K562 (cell line): ENCODE measurements around the gene GATA5. TPM values are rescaled to one million over a fixed set of nuclear protein-coding genes. Genes with fewer than 3 reads are reported as not detected.

Experiments
- ATAC-seq: fragments of 200-7000 bp; cut with Tn5 transposase; 3 replicates; pipeline ENCODE4 v1.9.1; 2020; ENCODE audit warnings: moderate library complexity
- BruUV-seq: library from RNA; stranded (reverse); fragments of 400-500 nt; replicated peaks from 2 replicates; lab custom pipeline; 2021; lab: Mats Ljungman, UMichigan
- CTCF ChIA-PET: fragments of 300-600 bp; formaldehyde crosslinking; extraction: SDS; loops from one replicate; lab custom pipeline; 2021; ENCODE audit warnings: low intra/inter-chr PET ratio; lab: Yijun Ruan, JAX
- POLR2A ChIA-PET: fragments of 300-600, 350-650 bp; sonication (Branson Sonifier 250); formaldehyde crosslinking; extraction: SDS; loops from one replicate; lab custom pipeline; 2021; ENCODE audit warnings: antibody characterized with exemption, inconsistent platforms; lab: Yijun Ruan, JAX
- DNase-seq, 4 experiments: peaks; one replicate each; pipeline versions ENCODE4 v3.0.0 to v3.0.0-alpha.2; 2011 to 2018; ENCODE audit warnings: low spot score in 3 of 4, mixed read lengths in 3 of 4; ENCODE audit errors: extremely low read depth in 1 of 4
- FAIRE-seq: peaks from 2 replicates; lab custom pipeline; 2011; peaks lifted over from hg19 to GRCh38; lab: Jason Lieb, UNC
- H2AFZ ChIP-seq: 2 replicates; pipeline ENCODE4 v1.6.0; 2011; ENCODE audit warnings: low read depth, low read length, control low read depth, inconsistent platforms
- H3K27ac ChIP-seq: fragments of 200-600 bp; 3 replicates; pipeline ENCODE4 v1.8.0; 2011; ENCODE audit warnings: low read depth, mild to moderate bottlenecking, control low read depth, inconsistent platforms, low read length, moderate library complexity, mixed read lengths; ENCODE audit errors: extremely low read depth
- H3K27me3 ChIP-seq, 2 experiments: fragments of 300-600 bp in 1 of 2; 2 replicates in 1 of 2; 3 replicates in 1 of 2; pipeline versions ENCODE4 v1.6.0 to v1.8.0; 2011; ENCODE audit warnings: inconsistent platforms in 2 of 2, low read length in 2 of 2, mild to moderate bottlenecking in 1 of 2, mixed read lengths in 1 of 2, moderate library complexity in 1 of 2; ENCODE audit not compliant: control insufficient read depth in 2 of 2, insufficient read depth in 2 of 2
- H3K36me3 ChIP-seq: fragments of 300-600 bp; 3 replicates; pipeline ENCODE4 v1.8.0; 2011; ENCODE audit warnings: mild to moderate bottlenecking, low read length, inconsistent platforms; ENCODE audit not compliant: control insufficient read depth, insufficient read depth
- H3K4me1 ChIP-seq, 2 experiments: fragments of 200-600 bp in 1 of 2; replicated peaks in 1 of 2; 2 replicates in 1 of 2; 3 replicates in 1 of 2; pipeline versions ENCODE4 v1.5.1 to v1.8.0; 2011; ENCODE audit warnings: inconsistent platforms in 2 of 2, low read length in 2 of 2, mild to moderate bottlenecking in 1 of 2, mixed read lengths in 1 of 2, moderate library complexity in 1 of 2; ENCODE audit not compliant: control insufficient read depth in 2 of 2, insufficient read depth in 2 of 2
- H3K4me2 ChIP-seq: 2 replicates; pipeline ENCODE4 v1.6.1; 2011; ENCODE audit warnings: low read length, control low read depth, inconsistent platforms, mixed read lengths; ENCODE audit not compliant: insufficient read depth
- H3K4me3 ChIP-seq: fragments of 200-600 bp; sonication (generic), shearing (Covaris generic); 2 replicates; pipeline ENCODE4 v1.5.1; 2016; ENCODE audit warnings: control low read depth, inconsistent platforms
- H3K79me2 ChIP-seq: fragments of 200-600 bp; 3 replicates; pipeline ENCODE4 v1.8.0; 2011; ENCODE audit warnings: low read length, inconsistent platforms; ENCODE audit not compliant: control insufficient read depth, insufficient read depth
- H3K9ac ChIP-seq, 2 experiments: 2 replicates each; pipeline versions ENCODE4 v1.6.0 to v1.6.1; 2011; ENCODE audit warnings: low read depth in 2 of 2, low read length in 2 of 2, control low read depth in 1 of 2, inconsistent platforms in 1 of 2, mild to moderate bottlenecking in 1 of 2, mixed read lengths in 1 of 2; ENCODE audit not compliant: insufficient read depth in 1 of 2
- H3K9me1 ChIP-seq: one replicate; pipeline ENCODE4 v1.6.0; 2011; ENCODE audit warnings: inconsistent platforms, mild to moderate bottlenecking, low read length, moderate library complexity; ENCODE audit not compliant: control insufficient read depth, insufficient read depth
- H3K9me3 ChIP-seq: replicated peaks from 2 replicates; pipeline ENCODE4 v1.5.1; 2011; ENCODE audit warnings: low read depth, low read length, inconsistent platforms; ENCODE audit not compliant: control insufficient read depth, insufficient read depth
- H4K20me1 ChIP-seq: replicated peaks from 2 replicates; pipeline ENCODE4 v1.6.1; 2011; ENCODE audit warnings: low read length, inconsistent platforms, mixed read lengths; ENCODE audit not compliant: control insufficient read depth, insufficient read depth
- BCOR ChIP-seq: fragments of 450-650 bp; IDR thresholded peaks from 2 replicates; pipeline ENCODE4 v1.6.1; 2016
- C11orf30 ChIP-seq: fragments of 450-650 bp; IDR thresholded peaks from 2 replicates; pipeline ENCODE4 v1.6.1; 2016; ENCODE audit warnings: low read depth, mild to moderate bottlenecking
- CHD4 ChIP-seq: fragments of 200-600 bp; sonication (generic); IDR thresholded peaks from 3 replicates; pipeline ENCODE4 v1.6.1; 2012; ENCODE audit warnings: low read depth, mild to moderate bottlenecking, mixed read lengths, low read length, inconsistent platforms; ENCODE audit not compliant: insufficient read depth, insufficient replicate concordance, poor library complexity, severe bottlenecking
- E2F4 ChIP-seq: sonication (generic); formaldehyde crosslinking; IDR thresholded peaks from 2 replicates; pipeline ENCODE4 v1.8.0; 2022; ENCODE audit warnings: mild to moderate bottlenecking, low read depth, missing genetic modification reagents
- EP400 ChIP-seq: fragments of 450-650 bp; IDR thresholded peaks from 2 replicates; pipeline ENCODE4 v1.6.1; 2017; ENCODE audit warnings: antibody characterized with exemption, mild to moderate bottlenecking, moderate library complexity
- GABPB1 ChIP-seq: sonication (generic); formaldehyde crosslinking; IDR thresholded peaks from 2 replicates; pipeline ENCODE4 v1.8.0; 2022; ENCODE audit warnings: mild to moderate bottlenecking, missing genetic modification reagents
- GTF2B ChIP-seq: IDR thresholded peaks from 2 replicates; pipeline ENCODE4 v1.6.1; 2011; ENCODE audit not compliant: insufficient read length; ENCODE audit errors: extremely low read depth
- HDAC6 ChIP-seq: IDR thresholded peaks from 2 replicates; pipeline ENCODE4 v1.6.1; 2012; ENCODE audit warnings: low read depth, mild to moderate bottlenecking, control low read depth, inconsistent platforms, low read length, moderate library complexity
- JUNB ChIP-seq: fragments of 450-650 bp; formaldehyde crosslinking; conservative IDR thresholded peaks from 2 replicates; pipeline ENCODE4 v1.4.0; 2020; ENCODE audit warnings: mild to moderate bottlenecking
- MAFF ChIP-seq: IDR thresholded peaks from 2 replicates; pipeline ENCODE4 v1.6.1; 2012; ENCODE audit warnings: low read length, improper control_type of control experiment
- MAFK ChIP-seq: IDR thresholded peaks from 2 replicates; pipeline ENCODE4 v1.6.1; 2011; ENCODE audit warnings: low read length, improper control_type of control experiment
- MCM5 ChIP-seq: fragments of 450-650 bp; IDR thresholded peaks from 2 replicates; pipeline ENCODE4 v1.6.1; 2016; ENCODE audit warnings: low read depth
- SLC30A9 ChIP-seq: fragments of 250-450 bp; sonication (Bioruptor Pico); IDR thresholded peaks from 2 replicates; pipeline ENCODE4 v1.8.0; 2022; ENCODE audit warnings: mild to moderate bottlenecking, moderate library complexity
- THRA ChIP-seq: fragments of 450-650 bp; IDR thresholded peaks from 2 replicates; pipeline ENCODE4 v1.6.1; 2017; ENCODE audit warnings: mild to moderate bottlenecking, moderate library complexity
- ZNF512 ChIP-seq: IDR thresholded peaks from 2 replicates; pipeline ENCODE4 v1.6.1; 2016; ENCODE audit warnings: missing genetic modification characterization, missing compliant biosample characterization
- WGBS: fragments of 100-300 bp; shearing (Covaris generic); methylation state at CpG from one replicate; pipeline ENCODE4 v1.1.6; 2016; ENCODE audit warnings: low coverage, mixed read lengths; ENCODE audit not compliant: insufficient coverage; ENCODE audit errors: missing lambda C conversion rate; 5-methylcytosine and 5-hydroxymethylcytosine counted together
- in situ Hi-C: fragments of 300-500 bp; cut with MboI; formaldehyde crosslinking; loops from 4 replicates; pipeline ENCODE4 v1.15.0; 2018; ENCODE audit warnings: inconsistent platforms, mixed read lengths
- intact Hi-C: fragments of 100-400 bp; cut with micrococcal nuclease; formaldehyde crosslinking; loops from 2 replicates; pipeline ENCODE4 v1.14.2; 2022
- polyA plus RNA-seq, 8 experiments: library from polyadenylated mRNA; depleted of rRNA in 4 of 8; stranded (reverse) in 5 of 8; unstranded in 3 of 8; fragments of >200 nt; fragmentation: Nextera tagmentation in 2 of 8; fragmentation: Illumina TruSeq in 1 of 8; extraction: Ambion mirVana in 2 of 8; extraction: Trizol in 1 of 8; gene quantifications; 2 replicates each; pipeline versions ENCODE4 v1.2.1 to v1.2.3, GENCODE V29; 2011 to 2014; ENCODE audit warnings: inconsistent platforms in 1 of 8, missing spikeins in 1 of 8
- total RNA-seq, 7 experiments: library from RNA; depleted of rRNA in 6 of 7; stranded (reverse); fragments of >200 nt in 6 of 7; fragmentation: Illumina TruSeq in 2 of 7; extraction: Trizol in 2 of 7; gene quantifications; 2 replicates each; pipeline versions ENCODE4 v1.2.1 to v1.2.3, GENCODE V29; 2011 to 2021; ENCODE audit warnings: low replicate concordance in 1 of 7

GATA5 gene
- total and polyA plus RNA-seq, 9 of the 15 experiments (the other 6 are each of a cell fraction or from before 2014, with no cell fraction given), result 0.09 to 0.57 (median 0.20) TPM; not detected in 3

GRCh38 chr20:62446888-62447869 is 28.6 kb downstream of the GATA5 start (continued):
- no peak for TF ChIP-seq THRA
- TF ChIP-seq, all 486 proteins: peak for 30

GRCh38 chr20:62446481-62446880 is 29.3 kb downstream of the GATA5 start:
- Histone ChIP-seq H3K9ac (peak overlapping the region in 1 of 2 experiments; percentile 24; a peak in 1 of 4 replicates), H3K9me1 (no peaks in the 10 kb centered on the region), H2AFZ (peak overlapping the region; percentile 71), H3K27ac (no peak overlapping the region), H3K79me2 (no peaks in the 10 kb centered on the region), H3K4me1 (peaks cover 23 to 73% of the 10 kb centered on the region in 2 experiments; a peak in 4 of 5 replicates), H3K9me3 (no peaks in the 10 kb centered on the region), H3K36me3 (no peaks in the 10 kb centered on the region), H3K4me3 (no peak overlapping the region), H4K20me1 (no peaks in the 10 kb centered on the region), H3K4me2 (no peak overlapping the region), H3K27me3 (peaks cover 0 to 18% of the 10 kb centered on the region in 2 experiments; a peak in 4 of 5 replicates)
- intact Hi-C loops, result no loop called here
- ATAC-seq (no peak; the same call in 2 of the 3 replicates), DNase-seq (no peak), FAIRE-seq (no peak)
- ChIA-PET POLR2A (interaction anchor here (0.7 to 1.5 kb wide), 2 partner anchors 13 to 221 kb away, joined by 3 to 5 read pairs; no protein-coding TSS in a partner anchor), CTCF (no interaction called here)
- in situ Hi-C loops, result no loop called here
- BruUV-seq, result no TSS peak
- 54% methylated on average over 11 of the region's 12 CpGs for WGBS
- TF ChIP-seq CHD4 (no peak), JUNB (CRISPR knock-in tag) (no peak), GABPB1 (CRISPR knock-in tag) (no peak), ZNF512 (tag) (no peak), C11orf30 (peak; percentile 88), EP400 (no peak), MAFF (0 out of 2 replicates have a peak, but pooled peaks have one; percentile 17), MAFK (peak; percentile 57), HDAC6 (no peak), MCM5 (no peak), BCOR (no peak), GTF2B (no peak), SLC30A9 (no peak), E2F4 (no peak)
